NCI-H1048 (cell line): ENCODE measurements around the gene ERG.

ENCODE experiments used
- DNase-seq: peaks from one replicate; lab custom pipeline; 2025; lab: John Stamatoyannopoulos, UW

The ERG gene

GRCh38 chr21:38499296-38499695, 1.0 kb upstream of the ERG start:
- no peak for DNase-seq

- no peak for DNase-seq
These were observed 2.1 kb downstream of the ERG start for GRCh38 chr21:38496224-38496623.

GRCh38 chr21:38495696-38496095, 2.6 kb downstream of the ERG start:
- no peak for DNase-seq

- DNase-seq = no peak
These were observed 3.0 kb downstream of the ERG start for GRCh38 chr21:38495242-38495641.

DNA sequence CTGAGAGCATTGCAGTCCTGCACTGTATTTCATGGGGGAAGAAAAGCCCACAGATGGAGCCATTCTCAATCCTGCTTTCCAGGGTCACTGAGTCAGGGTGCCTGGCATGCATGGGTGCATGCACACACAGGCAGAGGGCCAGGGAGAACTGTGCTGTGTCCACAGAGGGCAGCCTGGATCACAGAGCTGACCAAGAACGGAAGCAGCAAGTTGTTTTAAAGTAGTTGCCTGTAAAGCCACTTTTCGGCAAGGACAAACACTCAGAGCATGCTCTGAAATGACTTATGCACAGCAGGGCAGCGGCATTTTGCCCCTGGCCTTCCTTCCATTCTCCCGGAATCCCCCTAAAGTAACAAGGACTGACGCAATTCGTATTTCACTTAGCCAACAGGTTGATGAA, 3.6 kb downstream of the ERG start:
- DNase-seq = no peak

- DNase-seq = no peak
These were observed 4.0 kb downstream of the ERG start for GRCh38 chr21:38494251-38494642.

DNA sequence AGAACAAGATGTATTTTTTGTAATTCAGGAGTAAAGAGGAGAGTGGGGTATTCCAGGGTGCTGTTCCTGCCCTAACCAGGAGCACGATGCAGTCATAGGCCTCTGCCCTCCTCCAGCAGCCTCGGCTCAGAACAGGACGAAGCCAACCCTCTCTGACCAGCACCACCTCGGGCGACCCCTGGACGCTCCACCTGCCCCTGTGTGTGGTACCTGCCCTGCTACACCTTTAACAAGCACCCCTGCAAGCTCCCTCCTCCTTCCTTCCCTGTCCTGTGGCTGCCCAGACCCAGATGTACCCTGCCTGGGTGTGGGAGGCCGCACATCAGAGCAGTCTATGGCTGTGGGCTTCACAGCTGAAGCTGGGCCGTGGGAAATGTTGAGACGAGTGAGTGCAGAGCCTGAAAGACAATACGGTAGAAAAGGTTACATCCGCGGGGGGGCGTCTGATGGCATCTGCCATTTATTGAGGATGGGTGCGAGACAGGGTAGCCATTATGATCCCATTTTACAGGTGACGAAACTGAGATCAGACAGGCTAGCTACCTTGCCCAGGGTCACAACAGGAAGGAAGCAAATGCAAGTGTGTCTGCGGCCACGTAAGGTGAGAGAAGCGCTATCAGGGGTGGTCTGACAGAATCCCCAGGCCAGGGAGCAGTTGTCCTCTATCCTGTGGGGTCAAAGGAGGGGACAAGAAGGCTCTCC, 4.6 kb downstream of the ERG start:
- no peak for DNase-seq

- no peak for DNase-seq
These were observed 6.3 kb downstream of the ERG start for GRCh38 chr21:38492007-38492406.

DNA sequence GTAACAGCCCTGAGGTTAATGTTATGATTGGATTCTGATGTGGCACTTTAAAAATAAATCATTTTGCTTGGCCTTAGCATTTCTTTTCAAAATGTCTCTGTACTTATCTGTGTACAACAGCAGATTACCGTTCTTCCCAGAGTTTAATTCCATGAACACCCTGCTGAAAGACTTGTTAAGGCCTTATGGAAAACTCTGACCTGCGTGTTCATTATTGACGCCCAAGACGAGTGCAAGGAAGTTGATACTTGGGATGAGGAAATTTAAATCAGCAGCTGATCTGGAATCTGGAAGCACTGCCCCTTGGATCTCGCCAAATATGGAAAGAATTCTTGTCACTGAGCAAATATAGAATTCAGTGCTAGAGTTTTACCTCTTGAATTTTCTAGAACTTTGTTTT, 6.7 kb downstream of the ERG start:
- DNase-seq = no peak

DNA sequence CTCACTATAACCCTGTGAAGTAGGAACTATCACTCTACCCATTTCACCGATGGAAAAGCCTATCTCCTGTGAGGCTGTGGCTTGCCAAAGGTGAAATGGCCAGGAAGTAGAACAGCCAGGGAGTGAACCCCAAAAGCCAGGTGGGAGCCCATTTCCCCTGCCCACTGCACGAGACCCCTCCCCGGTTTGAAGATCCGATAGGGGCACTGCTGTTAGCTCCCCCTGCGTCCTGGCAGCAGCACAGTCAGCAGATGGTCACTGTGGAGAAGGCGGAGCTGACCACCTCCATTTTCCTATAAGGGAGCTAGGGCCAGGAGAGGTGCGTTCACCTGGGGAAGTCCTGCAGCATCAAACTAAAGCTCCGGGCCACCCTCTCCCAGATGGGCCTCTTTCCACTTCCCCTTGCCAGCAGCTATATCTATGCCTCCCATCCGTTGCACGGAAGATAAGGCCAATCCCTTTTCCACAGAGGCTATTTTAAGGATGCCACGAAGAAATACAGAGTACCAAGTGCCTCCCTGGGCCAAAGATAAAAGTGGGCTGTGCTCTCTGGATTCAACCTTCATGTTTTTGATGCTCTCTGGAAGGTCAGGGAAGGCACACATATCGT, 7.8 kb downstream of the ERG start:
- no peak for DNase-seq

- DNase-seq = no peak
These were observed 8.5 kb downstream of the ERG start for GRCh38 chr21:38489729-38490128.

DNA sequence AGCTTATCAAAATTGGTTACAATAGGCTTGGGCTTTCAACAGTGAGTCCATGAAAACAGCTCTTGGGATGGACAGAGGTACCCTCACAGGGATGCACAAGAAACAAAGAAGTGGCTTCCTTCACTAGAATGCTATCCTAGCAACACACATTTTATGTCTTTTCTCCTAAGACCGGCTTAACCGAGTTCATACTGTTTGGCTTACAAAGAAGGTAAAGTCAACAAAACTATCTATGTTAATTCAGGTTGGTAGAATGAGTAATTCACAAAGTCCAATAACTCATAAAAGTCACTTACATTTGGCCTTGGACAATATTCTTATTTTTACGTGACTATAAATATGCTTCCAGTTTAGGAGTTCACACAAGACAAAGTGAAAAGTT, 9.0 kb downstream of the ERG start:
- no peak for DNase-seq

DNA sequence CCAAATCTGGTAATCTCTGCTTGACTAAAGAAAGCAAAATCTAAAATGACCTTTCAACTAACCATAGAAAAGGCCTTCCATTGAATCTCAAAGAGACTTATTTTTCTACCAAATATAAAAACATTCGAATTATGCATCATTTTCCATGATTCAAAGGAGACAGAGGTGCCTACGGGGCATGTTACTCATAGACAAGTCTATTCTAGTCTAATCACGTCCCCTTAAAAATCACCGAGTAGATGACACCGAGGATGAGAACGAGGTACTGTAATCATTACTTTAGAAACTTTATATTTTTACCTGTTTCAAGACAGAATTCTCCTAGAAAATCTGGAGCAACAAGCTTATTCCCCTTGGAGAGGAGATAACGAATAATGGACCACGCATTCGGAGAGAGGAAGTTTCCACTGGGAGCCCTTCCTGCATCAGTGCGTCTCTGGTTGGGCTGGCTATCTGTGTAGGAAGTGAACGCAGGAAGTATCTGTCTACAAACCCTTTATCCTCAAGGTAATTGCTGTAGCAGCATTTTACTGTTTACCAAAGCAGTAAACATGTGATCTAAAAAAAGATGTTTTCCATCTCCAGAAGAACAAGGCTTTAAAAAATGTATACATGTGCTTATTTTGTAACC, 9.5 kb downstream of the ERG start:
- DNase-seq = no peak

GRCh38 chr21:38487901-38488639, 10.2 kb downstream of the ERG start:
- DNase-seq = no peak

GRCh38 chr21:38486706-38487105, 11.6 kb downstream of the ERG start:
- no peak for DNase-seq

DNA sequence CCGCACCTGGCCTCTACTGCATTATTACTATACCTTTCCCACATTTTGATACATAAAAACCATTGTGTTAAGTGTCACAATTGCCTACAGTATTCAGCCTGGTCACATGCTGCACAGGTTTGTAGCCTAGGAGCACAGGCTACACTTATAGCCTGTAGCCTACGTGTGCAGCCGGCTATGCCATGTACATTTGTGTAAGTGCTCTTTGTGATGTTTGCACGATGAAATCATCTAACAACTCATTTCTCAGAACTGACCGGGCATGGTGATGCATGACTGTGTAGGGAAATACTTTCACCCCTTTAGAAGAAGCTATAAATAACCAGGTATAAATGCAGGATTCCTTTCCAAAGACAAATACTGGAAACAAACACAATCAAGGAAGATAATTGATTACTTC, 12.1 kb downstream of the ERG start:
- no peak for DNase-seq

GRCh38 chr21:38479641-38480525, 18.4 kb downstream of the ERG start:
- DNase-seq = no peak

GRCh38 chr21:38478782-38479181, 19.5 kb downstream of the ERG start:
- DNase-seq = no peak

DNA sequence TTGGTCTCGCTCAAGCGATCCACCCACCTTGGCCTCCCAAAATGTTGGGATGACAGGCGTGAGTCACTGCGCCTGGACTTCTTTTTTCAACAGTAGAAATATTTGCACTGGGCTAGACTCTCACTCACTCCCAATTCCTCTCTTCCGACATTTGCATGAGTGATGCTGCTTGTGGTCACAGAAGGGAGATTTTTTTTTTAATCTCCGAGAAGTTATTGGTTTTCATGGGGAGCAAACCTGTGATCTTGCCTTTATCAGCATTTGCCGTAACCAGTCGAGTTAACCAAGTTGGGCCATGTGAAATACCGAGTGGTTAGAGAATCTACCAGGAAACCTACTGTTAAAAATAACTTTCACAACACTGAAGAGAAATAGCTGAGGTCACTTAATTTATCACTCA, 21.1 kb downstream of the ERG start:
- DNase-seq = no peak

GRCh38 chr21:38476385-38476784, 21.9 kb downstream of the ERG start:
- no peak for DNase-seq

DNA sequence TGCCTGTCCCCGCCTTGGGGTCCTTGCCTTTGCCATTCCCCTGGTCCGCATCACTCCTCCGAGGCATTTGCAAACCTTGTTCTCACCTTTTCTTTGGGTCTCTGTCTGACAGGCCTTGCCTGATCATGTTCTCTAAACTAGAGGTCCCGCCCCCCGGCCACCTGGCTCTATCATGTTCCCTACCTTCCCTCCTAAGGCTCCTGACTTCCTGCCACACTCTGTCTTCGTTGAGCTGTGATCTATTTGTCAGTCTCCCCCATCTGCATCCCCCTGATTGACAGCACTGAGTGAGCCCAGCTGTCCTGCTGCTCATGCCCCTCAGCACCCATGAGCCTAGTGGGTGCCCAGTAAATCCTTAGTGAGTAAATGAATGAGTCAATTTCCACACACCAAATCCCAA, 22.8 kb downstream of the ERG start:
- no peak for DNase-seq

DNA sequence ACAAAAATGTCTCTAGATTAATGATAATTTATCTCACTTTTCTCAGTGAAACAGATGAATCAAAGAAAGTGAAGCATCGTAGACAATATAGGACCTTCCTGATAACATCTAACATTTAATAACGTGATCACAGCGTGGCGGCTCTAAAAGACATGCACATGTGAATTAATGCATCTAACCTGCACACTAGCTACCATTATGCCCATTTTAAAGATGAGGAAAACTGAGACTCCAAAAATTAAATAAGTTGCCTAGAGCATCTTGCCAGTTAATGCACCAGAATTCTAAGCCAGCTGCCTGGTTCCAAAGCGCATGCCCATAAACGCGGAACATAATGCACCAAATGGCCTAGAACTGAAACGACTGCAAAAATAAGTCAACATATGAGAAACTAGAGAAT, 23.5 kb downstream of the ERG start:
- no peak for DNase-seq
